Keratinocyte (primary cell): ENCODE data around the gene C17orf113. TPM values are rescaled to one million over a fixed set of nuclear protein-coding genes. Genes with fewer than 3 reads are reported as not detected.
A peak's percentile ranks its signal among the peaks of the same experiment; 100 is the strongest.

Source experiments
- DNase-seq: peaks from one replicate; pipeline ENCODE4 v3.0.0-alpha.2; 2011; ENCODE audit warnings: low read depth, missing footprints, low spot score
- FAIRE-seq: peaks from 2 replicates; lab custom pipeline; 2011; peaks lifted over from hg19 to GRCh38; lab: Jason Lieb, UNC
- H2AFZ ChIP-seq: 2 replicates; pipeline ENCODE4 v1.6.0; 2012; ENCODE audit warnings: low read length, control low read depth, inconsistent platforms; ENCODE audit not compliant: control insufficient read depth
- H3K27ac ChIP-seq: 2 replicates; pipeline ENCODE4 v1.5.1; 2011; ENCODE audit warnings: low read length; ENCODE audit not compliant: control insufficient read depth, insufficient read depth
- H3K27me3 ChIP-seq: 3 replicates; pipeline ENCODE4 v1.6.0; 2011; ENCODE audit warnings: low read length; ENCODE audit not compliant: control insufficient read depth, insufficient read depth; ENCODE audit errors: extremely low read depth
- H3K36me3 ChIP-seq, 2 experiments: 2 replicates in 1 of 2; 3 replicates in 1 of 2; pipeline ENCODE4 v1.5.1; 2011; ENCODE audit warnings: low read length in 2 of 2, mild to moderate bottlenecking in 1 of 2; ENCODE audit not compliant: control insufficient read depth in 2 of 2, insufficient read depth in 2 of 2; ENCODE audit errors: extremely low read depth in 1 of 2
- H3K4me1 ChIP-seq: 3 replicates; pipeline ENCODE4 v1.5.1; 2011; ENCODE audit warnings: low read length; ENCODE audit not compliant: control insufficient read depth, insufficient read depth; ENCODE audit errors: extremely low read depth
- H3K4me2 ChIP-seq: 3 replicates; pipeline ENCODE4 v1.6.0; 2011; ENCODE audit warnings: low read depth, low read length; ENCODE audit not compliant: control insufficient read depth, insufficient read depth; ENCODE audit errors: extremely low read depth
- H3K4me3 ChIP-seq, 3 experiments: fragments of 200-600 bp in 1 of 3; sonication (generic) in 1 of 3; 2 replicates in 2 of 3; 3 replicates in 1 of 3; pipeline ENCODE4 v1.5.1; 2011 to 2016; ENCODE audit warnings: low read length in 3 of 3, mild to moderate bottlenecking in 3 of 3, control low read depth in 2 of 3, inconsistent platforms in 1 of 3, low read depth in 1 of 3, mixed read lengths in 1 of 3, mixed run types in 1 of 3, moderate library complexity in 1 of 3; ENCODE audit not compliant: control insufficient read depth in 2 of 3, insufficient read depth in 2 of 3; ENCODE audit errors: extremely low read depth in 1 of 3
- H3K79me2 ChIP-seq: 2 replicates; pipeline ENCODE4 v1.6.0; 2012; ENCODE audit warnings: low read length; ENCODE audit not compliant: control insufficient read depth, insufficient read depth
- H3K9ac ChIP-seq: 3 replicates; pipeline ENCODE4 v1.6.0; 2011; ENCODE audit warnings: low read length; ENCODE audit not compliant: control insufficient read depth, insufficient read depth; ENCODE audit errors: extremely low read depth
- H3K9me1 ChIP-seq: 3 replicates; pipeline ENCODE4 v1.6.0; 2011; ENCODE audit warnings: low read length; ENCODE audit not compliant: control insufficient read depth, insufficient read depth; ENCODE audit errors: extremely low read depth
- H3K9me3 ChIP-seq: 2 replicates; pipeline ENCODE4 v1.5.1; 2012; ENCODE audit warnings: low read depth, low read length; ENCODE audit not compliant: control insufficient read depth
- H4K20me1 ChIP-seq: 3 replicates; pipeline ENCODE4 v1.6.0; 2011; ENCODE audit warnings: low read length; ENCODE audit not compliant: control insufficient read depth, insufficient read depth; ENCODE audit errors: extremely low read depth
- EZH2 ChIP-seq: IDR thresholded peaks from one replicate; pipeline ENCODE4 v1.6.1; 2012; ENCODE audit warnings: inconsistent platforms, mild to moderate bottlenecking, low read length, moderate library complexity
- dilution Hi-C: fragments of 300-500 bp; cut with MboI; formaldehyde crosslinking; loops from one replicate; pipeline ENCODE4 v1.7.0; 2020; ENCODE audit warnings: low sequenced_read_pairs; ENCODE audit not compliant: extremely low pct_ligation_motif_present
- polyA plus RNA-seq, 5 experiments: library from polyadenylated mRNA; depleted of rRNA in 3 of 5; stranded (reverse) in 3 of 5; stranded (forward) in 1 of 5; unstranded in 1 of 5; fragments of >200 nt; gene quantifications; 1 replicate in 1 of 5; 2 replicates in 3 of 5; 3 replicates in 1 of 5; pipeline versions ENCODE4 v1.2.1 to v1.2.3, GENCODE V29; 2011 to 2012; ENCODE audit warnings: missing spikeins in 2 of 5, low read depth in 1 of 5, low replicate concordance in 1 of 5
- TF ChIP-seq, protein P1 (sequence below), 3 experiments: IDR thresholded peaks in 1 of 3; conservative IDR thresholded peaks in 1 of 3; optimal IDR thresholded peaks in 1 of 3; 2 replicates in 2 of 3; 3 replicates in 1 of 3; pipeline versions ENCODE3 to v1.5.1; 2011; ENCODE audit warnings: low read length in 3 of 3, mild to moderate bottlenecking in 3 of 3, moderate library complexity in 2 of 3, control low read depth in 1 of 3, inconsistent platforms in 1 of 3; ENCODE audit not compliant: insufficient read depth in 2 of 3; ENCODE audit errors: extremely low read depth in 1 of 3

Gene C17orf113
- polyA plus RNA-seq, 1 donor (not counting 4 experiments of a cell fraction or from before 2014, with no cell fraction given): 0.12 TPM

DNA sequence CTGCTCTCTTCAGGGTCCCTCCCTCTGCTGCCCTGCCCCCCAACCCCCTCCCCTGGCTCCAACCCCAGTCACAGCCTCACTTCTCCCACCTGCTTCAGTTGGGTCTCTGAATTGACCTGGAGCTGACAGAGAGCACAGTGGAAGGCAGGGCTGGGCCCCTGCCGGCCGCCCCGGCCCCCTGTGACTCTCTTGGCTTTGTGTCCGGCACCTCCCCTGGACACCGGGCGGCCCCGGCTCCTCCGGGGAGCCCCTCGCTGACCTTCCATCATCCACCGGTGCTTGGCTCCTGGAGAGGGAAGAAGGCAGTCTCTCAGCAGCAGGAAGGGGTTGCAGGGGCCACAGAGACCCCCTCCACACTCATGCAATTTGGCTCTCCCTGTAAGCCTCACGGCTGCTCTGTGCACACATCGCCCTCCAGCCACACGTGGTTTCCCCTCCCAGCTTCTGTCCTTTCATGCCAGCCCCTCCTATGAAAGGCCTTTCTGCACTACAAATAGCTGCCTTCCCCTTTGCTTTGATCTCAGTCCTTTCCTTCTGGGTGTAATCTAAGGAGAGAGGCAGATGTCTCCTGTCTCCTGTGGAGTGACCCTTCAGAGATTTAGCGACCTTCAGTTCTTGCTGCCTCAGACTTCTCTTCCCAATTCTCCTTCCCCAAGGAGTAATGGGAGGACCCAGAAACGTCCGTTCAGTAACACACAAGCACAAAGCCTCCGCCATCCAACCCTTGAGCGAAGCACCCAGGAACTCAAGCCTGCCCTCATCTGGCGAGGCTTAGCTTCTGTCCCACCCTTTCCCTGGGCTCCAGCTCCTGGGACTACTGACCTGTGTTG is 22.2 kb downstream of the C17orf113 start:
- H3K27ac ChIP-seq: no peak overlapping the region
- dilution Hi-C loops: no loop called here
- H3K9me1 ChIP-seq: no peaks in the 10 kb centered on the region
- no peak overlapping the region for H2AFZ ChIP-seq
- no peak overlapping the region for H3K9ac ChIP-seq
- H3K4me2 ChIP-seq: no peak overlapping the region
- DNase-seq (no peak), FAIRE-seq (no peak)
- H4K20me1 ChIP-seq: no peaks in the 10 kb centered on the region
- H3K4me3 ChIP-seq: no peak overlapping the region
- H3K79me2 ChIP-seq: no peaks in the 10 kb centered on the region
- H3K9me3 ChIP-seq: no peaks in the 10 kb centered on the region
- H3K4me1 ChIP-seq: peaks cover 8% of the 10 kb centered on the region
- no peaks in the 10 kb centered on the region for H3K27me3 ChIP-seq
- peaks cover 10 to 11% of the 10 kb centered on the region in 2 experiments for H3K36me3 ChIP-seq
- TF ChIP-seq, protein P1, sequence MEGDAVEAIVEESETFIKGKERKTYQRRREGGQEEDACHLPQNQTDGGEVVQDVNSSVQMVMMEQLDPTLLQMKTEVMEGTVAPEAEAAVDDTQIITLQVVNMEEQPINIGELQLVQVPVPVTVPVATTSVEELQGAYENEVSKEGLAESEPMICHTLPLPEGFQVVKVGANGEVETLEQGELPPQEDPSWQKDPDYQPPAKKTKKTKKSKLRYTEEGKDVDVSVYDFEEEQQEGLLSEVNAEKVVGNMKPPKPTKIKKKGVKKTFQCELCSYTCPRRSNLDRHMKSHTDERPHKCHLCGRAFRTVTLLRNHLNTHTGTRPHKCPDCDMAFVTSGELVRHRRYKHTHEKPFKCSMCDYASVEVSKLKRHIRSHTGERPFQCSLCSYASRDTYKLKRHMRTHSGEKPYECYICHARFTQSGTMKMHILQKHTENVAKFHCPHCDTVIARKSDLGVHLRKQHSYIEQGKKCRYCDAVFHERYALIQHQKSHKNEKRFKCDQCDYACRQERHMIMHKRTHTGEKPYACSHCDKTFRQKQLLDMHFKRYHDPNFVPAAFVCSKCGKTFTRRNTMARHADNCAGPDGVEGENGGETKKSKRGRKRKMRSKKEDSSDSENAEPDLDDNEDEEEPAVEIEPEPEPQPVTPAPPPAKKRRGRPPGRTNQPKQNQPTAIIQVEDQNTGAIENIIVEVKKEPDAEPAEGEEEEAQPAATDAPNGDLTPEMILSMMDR (optimal IDR thresholded peaks at IDR 0.05 in 1 of 3, IDR thresholded peaks at IDR 0.05 in 1 of 3, conservative IDR thresholded peaks at IDR 0.05 in 1 of 3; ENCODE audit: extremely low read depth in 1 of 3, insufficient read depth in 2 of 3, low read length in 3 of 3): peak; percentile 27 to 54 (median 48)
- no peak for TF ChIP-seq EZH2

DNA sequence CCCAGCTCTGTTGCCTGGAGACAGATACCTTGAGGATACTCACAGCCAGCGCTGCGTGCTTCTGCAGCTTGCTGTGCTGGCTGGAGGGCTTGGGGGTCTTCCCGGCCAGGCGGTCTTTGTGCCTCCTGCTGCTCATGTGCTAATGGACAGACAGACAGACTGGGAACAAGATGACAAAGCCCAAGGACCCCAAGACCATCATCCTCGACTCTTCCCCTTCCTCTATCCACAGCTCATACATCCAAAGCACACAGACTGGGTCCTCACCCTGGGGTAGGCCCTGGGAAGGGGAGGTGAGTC is 22.9 kb downstream of the C17orf113 start:
- no peaks in the 10 kb centered on the region for H3K79me2 ChIP-seq
- peaks cover 8% of the 10 kb centered on the region for H3K4me1 ChIP-seq
- H3K4me3 ChIP-seq: no peak overlapping the region
- no peak overlapping the region for H3K9ac ChIP-seq
- no peak overlapping the region for H3K27ac ChIP-seq
- no peaks in the 10 kb centered on the region for H3K9me1 ChIP-seq
- no peak overlapping the region for H3K4me2 ChIP-seq
- no peak for FAIRE-seq
- H3K36me3 ChIP-seq: peaks cover 14 to 16% of the 10 kb centered on the region in 2 experiments
- DNase-seq: no peak
- no peak overlapping the region for H2AFZ ChIP-seq
- no peaks in the 10 kb centered on the region for H3K9me3 ChIP-seq
- H4K20me1 ChIP-seq: no peaks in the 10 kb centered on the region
- H3K27me3 ChIP-seq: no peaks in the 10 kb centered on the region
- dilution Hi-C loops: no loop called here
- TF ChIP-seq, protein P1 (optimal IDR thresholded peaks at IDR 0.05 in 1 of 3, IDR thresholded peaks at IDR 0.05 in 1 of 3, conservative IDR thresholded peaks at IDR 0.05 in 1 of 3; ENCODE audit: extremely low read depth in 1 of 3, insufficient read depth in 2 of 3, low read length in 3 of 3): no peak
- TF ChIP-seq EZH2: no peak
